Natural killer cell (primary cell): ENCODE measurements around the gene HSPBP1. TPM values are rescaled to one million over a fixed set of nuclear protein-coding genes. Genes with fewer than 3 reads are reported as not detected.

Experiments used
- ATAC-seq, 3 donors: fragments of 150-1000 bp in 2 of 3; fragments of 200-7000 bp in 1 of 3; cut with Tn5 transposase; 1 replicate in 1 of 3; 2 replicates in 2 of 3; pipeline ENCODE4 v1.10.0; 2021; ENCODE audit warnings: mild to moderate bottlenecking in 2 of 3, moderate library complexity in 2 of 3
- DNase-seq, 2 donors: peaks; one replicate each; pipeline versions ENCODE4 v3.0.0 to v3.0.0-alpha.2; 2013 to 2021; ENCODE audit warnings: mixed read lengths in 1 of 2
- H3K27ac ChIP-seq: one replicate; pipeline ENCODE4 v1.5.1; 2013; ENCODE audit warnings: mild to moderate bottlenecking, low read length
- H3K27me3 ChIP-seq: one replicate; pipeline ENCODE4 v1.6.1; 2013; ENCODE audit warnings: low read length; ENCODE audit not compliant: control insufficient read depth, insufficient read depth
- H3K36me3 ChIP-seq: one replicate; pipeline ENCODE4 v1.6.1; 2013; ENCODE audit warnings: low read length; ENCODE audit not compliant: control insufficient read depth, insufficient read depth
- H3K4me1 ChIP-seq: one replicate; pipeline ENCODE4 v1.6.1; 2013; ENCODE audit warnings: low read length; ENCODE audit not compliant: control insufficient read depth, insufficient read depth
- H3K4me3 ChIP-seq: one replicate; pipeline ENCODE4 v1.5.1; 2013; ENCODE audit warnings: low read length
- H3K9me3 ChIP-seq: one replicate; pipeline ENCODE4 v1.6.1; 2013; ENCODE audit warnings: low read length; ENCODE audit not compliant: control insufficient read depth, insufficient read depth
- H3K27ac Mint-ChIP-seq, 2 donors: one replicate each; pipeline ENCODE4 v1.8.0; 2022; ENCODE audit warnings: mild to moderate bottlenecking in 2 of 2, mixed read lengths in 2 of 2, moderate library complexity in 1 of 2
- H3K27me3 Mint-ChIP-seq, 2 donors: one replicate each; pipeline ENCODE4 v1.8.0; 2022; ENCODE audit warnings: low read depth in 2 of 2, mixed read lengths in 2 of 2
- H3K36me3 Mint-ChIP-seq: one replicate; pipeline ENCODE4 v1.8.0; 2022; ENCODE audit warnings: mixed read lengths
- H3K4me1 Mint-ChIP-seq, 2 donors: one replicate each; pipeline ENCODE4 v1.8.0; 2022; ENCODE audit warnings: mixed read lengths in 2 of 2
- H3K4me3 Mint-ChIP-seq: one replicate; pipeline ENCODE4 v1.8.0; 2022; ENCODE audit warnings: mild to moderate bottlenecking, moderate library complexity, mixed read lengths
- H3K9me3 Mint-ChIP-seq, 2 donors: one replicate each; pipeline ENCODE4 v1.8.0; 2022; ENCODE audit warnings: mixed read lengths in 2 of 2
- WGBS: methylation state at CpG from one replicate; pipeline ENCODE4 v1.1.7; 2013; ENCODE audit warnings: missing lambda C conversion rate; ENCODE audit not compliant: insufficient coverage; 5-methylcytosine and 5-hydroxymethylcytosine counted together
- intact Hi-C: fragments of 100-400 bp; cut with micrococcal nuclease; formaldehyde crosslinking; loops from one replicate; pipeline ENCODE4 v1.14.2; 2022
- total RNA-seq, 4 donors: library from RNA; stranded (reverse); fragments of 120-200 nt in 1 of 4; gene quantifications; one replicate each; pipeline versions ENCODE4 v1.2.3 to v1.2.4, GENCODE V29; 2013 to 2022
- TF ChIP-seq, protein P1 (sequence below): fragments of 200-600 bp; IDR thresholded peaks from one replicate; pipeline ENCODE4 v1.8.0; 2022; ENCODE audit warnings: antibody characterized with exemption

The HSPBP1 gene
- total RNA-seq, 3 donors from 2014 or later (not counting 1 experiment from before 2014, with no cell fraction given) = 17.1 to 19.5 (median 18.5) TPM

DNA sequence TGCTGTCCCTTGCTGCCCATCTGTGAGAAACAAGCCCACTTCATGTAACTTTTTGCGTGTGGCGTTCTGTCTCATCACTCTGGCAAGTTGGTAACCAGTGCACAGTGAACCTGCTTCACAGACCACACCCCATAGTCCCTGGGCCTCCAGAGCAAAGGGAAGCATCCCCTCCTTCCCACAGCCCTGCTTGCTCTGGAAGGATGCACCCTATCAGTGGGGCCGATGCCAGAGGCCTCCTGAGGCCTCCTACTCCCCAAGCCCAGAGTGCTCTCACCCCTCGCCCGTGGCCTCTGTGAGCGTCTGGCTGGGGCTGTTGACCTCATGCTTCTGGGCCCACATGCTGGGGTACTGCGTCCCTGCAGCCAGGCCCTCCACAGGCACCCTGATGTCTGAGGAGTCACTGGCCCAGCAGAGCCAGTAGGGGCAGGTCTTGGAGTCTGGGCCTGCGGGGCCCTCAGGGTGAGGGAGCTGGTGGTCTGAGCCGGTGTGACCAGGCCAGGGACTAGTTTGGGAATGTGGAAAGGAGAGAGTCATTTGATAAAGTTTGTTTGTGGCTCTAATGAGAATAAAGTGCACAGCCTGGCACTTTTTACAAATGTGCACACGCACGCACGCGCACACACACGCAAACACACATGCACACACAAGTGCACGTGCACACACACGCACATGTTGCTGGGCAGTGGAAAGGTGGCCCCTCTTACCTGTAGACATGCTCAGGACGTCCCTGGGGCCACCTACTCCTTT lies 56.4 kb downstream of the HSPBP1 start:
- Mint-ChIP-seq H3K4me1 (peaks cover 4 to 11% of the 10 kb centered on the region in 2 donors), H3K27me3 (no peaks in the 10 kb centered on the region), H3K27ac (peak overlapping the region in 1 of 2 donors; percentile 36), H3K9me3 (no peaks in the 10 kb centered on the region), H3K36me3 (no peaks in the 10 kb centered on the region), H3K4me3 (no peak overlapping the region)
- no peaks in the 10 kb centered on the region for H3K9me3 ChIP-seq
- DNase-seq (no peak), ATAC-seq (no peak)
- H3K27me3 ChIP-seq = no peaks in the 10 kb centered on the region
- no peak overlapping the region for H3K27ac ChIP-seq
- H3K4me3 ChIP-seq = no peak overlapping the region
- 84% methylated on average over 17 of the region's 17 CpGs for WGBS
- intact Hi-C loops = no loop called here
- H3K36me3 ChIP-seq = peaks cover 16% of the 10 kb centered on the region
- no peaks in the 10 kb centered on the region for H3K4me1 ChIP-seq
- TF ChIP-seq, protein P1, sequence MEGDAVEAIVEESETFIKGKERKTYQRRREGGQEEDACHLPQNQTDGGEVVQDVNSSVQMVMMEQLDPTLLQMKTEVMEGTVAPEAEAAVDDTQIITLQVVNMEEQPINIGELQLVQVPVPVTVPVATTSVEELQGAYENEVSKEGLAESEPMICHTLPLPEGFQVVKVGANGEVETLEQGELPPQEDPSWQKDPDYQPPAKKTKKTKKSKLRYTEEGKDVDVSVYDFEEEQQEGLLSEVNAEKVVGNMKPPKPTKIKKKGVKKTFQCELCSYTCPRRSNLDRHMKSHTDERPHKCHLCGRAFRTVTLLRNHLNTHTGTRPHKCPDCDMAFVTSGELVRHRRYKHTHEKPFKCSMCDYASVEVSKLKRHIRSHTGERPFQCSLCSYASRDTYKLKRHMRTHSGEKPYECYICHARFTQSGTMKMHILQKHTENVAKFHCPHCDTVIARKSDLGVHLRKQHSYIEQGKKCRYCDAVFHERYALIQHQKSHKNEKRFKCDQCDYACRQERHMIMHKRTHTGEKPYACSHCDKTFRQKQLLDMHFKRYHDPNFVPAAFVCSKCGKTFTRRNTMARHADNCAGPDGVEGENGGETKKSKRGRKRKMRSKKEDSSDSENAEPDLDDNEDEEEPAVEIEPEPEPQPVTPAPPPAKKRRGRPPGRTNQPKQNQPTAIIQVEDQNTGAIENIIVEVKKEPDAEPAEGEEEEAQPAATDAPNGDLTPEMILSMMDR = no peak

- H3K4me3 ChIP-seq = no peak overlapping the region
- 94% methylated on average over 9 of the region's 9 CpGs for WGBS
- H3K27ac ChIP-seq = no peak overlapping the region
- DNase-seq = no peak
- Mint-ChIP-seq H3K36me3 (no peaks in the 10 kb centered on the region), H3K27me3 (peaks cover 0 to 5% of the 10 kb centered on the region in 2 donors), H3K27ac (no peak overlapping the region), H3K4me3 (no peak overlapping the region), H3K9me3 (no peaks in the 10 kb centered on the region), H3K4me1 (peaks cover 14 to 18% of the 10 kb centered on the region in 2 donors)
- peaks cover 12% of the 10 kb centered on the region for H3K4me1 ChIP-seq
- no peak for ATAC-seq
- TF ChIP-seq, protein P1 = no peak
- no peaks in the 10 kb centered on the region for H3K9me3 ChIP-seq
- H3K36me3 ChIP-seq = no peaks in the 10 kb centered on the region
- no peaks in the 10 kb centered on the region for H3K27me3 ChIP-seq
- intact Hi-C loops = no loop called here
Measured at GRCh38 chr19:55220525-55220924, 59.4 kb downstream of the HSPBP1 start.

- no peak overlapping the region for H3K27ac ChIP-seq
- Mint-ChIP-seq H3K4me1 (peaks cover 11 to 19% of the 10 kb centered on the region in 2 donors), H3K4me3 (no peak overlapping the region), H3K9me3 (peaks cover 0 to 2% of the 10 kb centered on the region in 2 donors), H3K27ac (peak overlapping the region in 1 of 2 donors; percentile 60), H3K36me3 (no peaks in the 10 kb centered on the region), H3K27me3 (peaks cover 7 to 8% of the 10 kb centered on the region in 2 donors)
- no peaks in the 10 kb centered on the region for H3K27me3 ChIP-seq
- H3K36me3 ChIP-seq = no peaks in the 10 kb centered on the region
- peaks cover 12% of the 10 kb centered on the region for H3K4me1 ChIP-seq
- intact Hi-C loops = no loop called here
- ATAC-seq (peak; percentile 48 to 69 (median 65)), DNase-seq (peak; percentile 43 to 69)
- 8% methylated on average over 31 of the region's 36 CpGs for WGBS
- TF ChIP-seq, protein P1 = no peak
- no peak overlapping the region for H3K4me3 ChIP-seq
- peaks cover 5% of the 10 kb centered on the region for H3K9me3 ChIP-seq
Measured at GRCh38 chr19:55216461-55217198, 63.3 kb downstream of the HSPBP1 start.
